ENCODE results near the gene PRR4.

PRR4 gene

GRCh38 chr12:10829994-10830393 is 19.3 kb downstream of the PRR4 start:
- no peaks in the 10 kb centered on the region for H3K36me3 Mint-ChIP-seq (ENCODE audit: low read depth)
- H3K9me3 Mint-ChIP-seq, result peaks cover 5% of the 10 kb centered on the region
- no peak overlapping the region for H3K4me3 Mint-ChIP-seq
- H3K4me1 Mint-ChIP-seq (ENCODE audit: low read depth), result no peaks in the 10 kb centered on the region
- no peak overlapping the region for H3K27ac Mint-ChIP-seq
- no peaks in the 10 kb centered on the region for H3K27me3 Mint-ChIP-seq

DNA sequence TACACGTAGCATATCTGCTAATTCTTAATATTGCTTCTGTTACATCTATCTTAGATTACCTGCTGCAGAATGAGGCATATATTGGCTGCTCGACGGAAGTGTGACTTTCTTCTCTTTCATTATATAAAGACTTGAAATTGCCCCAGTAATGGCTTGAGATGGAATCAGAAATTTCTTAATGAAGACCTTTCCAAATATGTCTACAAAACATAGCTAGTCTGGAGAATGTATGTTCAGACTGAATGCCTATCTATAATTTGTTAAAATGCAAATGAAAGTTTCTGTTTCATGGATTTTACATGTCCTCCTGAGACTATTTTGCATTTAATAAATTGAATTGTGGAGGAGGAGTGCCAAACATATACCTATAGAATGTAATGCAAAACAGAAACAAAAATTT is 23.0 kb downstream of the PRR4 start, which contains the start of gene TAS2R10:
TAS2R10 (minus strand) TSS at position 101 of the 400 bp plus-strand sequence; CDS start at position 12, 89 bp downstream.
- Mint-ChIP-seq H3K36me3 (ENCODE audit: low read depth) (no peaks in the 10 kb centered on the region), H3K4me3 (no peak within 1 kb of the TSS), H3K4me1 (ENCODE audit: low read depth) (no peaks in the 10 kb centered on the region), H3K27ac (no peak within 1 kb of the TSS), H3K9me3 (peaks cover 5% of the 10 kb centered on the region), H3K27me3 (no peaks in the 10 kb centered on the region)

DNA sequence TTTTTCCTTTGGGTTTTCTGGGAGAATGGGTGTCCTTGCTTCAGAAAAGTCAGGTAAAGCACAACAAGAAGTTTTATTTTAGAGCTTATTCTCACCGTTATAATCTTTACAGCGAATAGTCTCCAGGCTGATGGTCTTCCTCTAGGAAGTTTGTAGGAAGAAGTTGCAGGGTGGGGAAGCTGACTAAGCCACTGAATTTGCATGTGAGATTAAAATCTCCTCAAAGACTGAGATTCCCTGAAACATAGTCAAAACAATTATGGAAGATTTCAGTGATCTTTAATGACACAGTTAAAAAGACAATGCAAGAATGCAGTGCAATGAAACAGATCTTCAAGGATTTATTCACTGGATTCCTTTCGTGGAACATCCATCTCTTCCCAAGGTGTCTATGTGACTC is 24.3 kb downstream of the PRR4 start:
- Mint-ChIP-seq H3K27me3 (no peaks in the 10 kb centered on the region), H3K36me3 (ENCODE audit: low read depth) (no peaks in the 10 kb centered on the region), H3K4me1 (ENCODE audit: low read depth) (no peaks in the 10 kb centered on the region), H3K4me3 (no peak overlapping the region), H3K9me3 (no peaks in the 10 kb centered on the region), H3K27ac (no peak overlapping the region)

- peaks cover 22% of the 10 kb centered on the region for H3K27me3 Mint-ChIP-seq
- H3K4me3 Mint-ChIP-seq, result no peak overlapping the region
- H3K4me1 Mint-ChIP-seq (ENCODE audit: low read depth), result no peaks in the 10 kb centered on the region
- no peak overlapping the region for H3K27ac Mint-ChIP-seq
- H3K36me3 Mint-ChIP-seq (ENCODE audit: low read depth), result no peaks in the 10 kb centered on the region
- H3K9me3 Mint-ChIP-seq, result no peaks in the 10 kb centered on the region
These were observed 37.3 kb downstream of the PRR4 start for GRCh38 chr12:10811883-10812536.

- no peaks in the 10 kb centered on the region for H3K36me3 Mint-ChIP-seq (ENCODE audit: low read depth)
- peaks cover 31% of the 10 kb centered on the region for H3K27me3 Mint-ChIP-seq
- no peak within 1 kb of the TSS for H3K4me3 Mint-ChIP-seq
- H3K27ac Mint-ChIP-seq, result no peak within 1 kb of the TSS
- no peaks in the 10 kb centered on the region for H3K4me1 Mint-ChIP-seq (ENCODE audit: low read depth)
- no peaks in the 10 kb centered on the region for H3K9me3 Mint-ChIP-seq
These were observed 39.2 kb downstream of the PRR4 start, which contains the start of gene TAS2R9 for GRCh38 chr12:10810068-10810467. Gene TAS2R9 (minus strand): TSS chr12:10810168. CDS start chr12:10810075, 93 bp downstream.

- Mint-ChIP-seq H3K9me3 (no peaks in the 10 kb centered on the region), H3K4me1 (ENCODE audit: low read depth) (no peaks in the 10 kb centered on the region), H3K4me3 (no peak within 1 kb of the TSS), H3K27me3 (peaks cover 27% of the 10 kb centered on the region), H3K27ac (no peak within 1 kb of the TSS), H3K36me3 (ENCODE audit: low read depth) (no peaks in the 10 kb centered on the region)
These were observed 42.1 kb downstream of the PRR4 start, which contains the start of gene TAS2R8 for GRCh38 chr12:10807186-10807585. Gene TAS2R8 (minus strand): TSS chr12:10807286. CDS start chr12:10806980, 306 bp downstream.

DNA sequence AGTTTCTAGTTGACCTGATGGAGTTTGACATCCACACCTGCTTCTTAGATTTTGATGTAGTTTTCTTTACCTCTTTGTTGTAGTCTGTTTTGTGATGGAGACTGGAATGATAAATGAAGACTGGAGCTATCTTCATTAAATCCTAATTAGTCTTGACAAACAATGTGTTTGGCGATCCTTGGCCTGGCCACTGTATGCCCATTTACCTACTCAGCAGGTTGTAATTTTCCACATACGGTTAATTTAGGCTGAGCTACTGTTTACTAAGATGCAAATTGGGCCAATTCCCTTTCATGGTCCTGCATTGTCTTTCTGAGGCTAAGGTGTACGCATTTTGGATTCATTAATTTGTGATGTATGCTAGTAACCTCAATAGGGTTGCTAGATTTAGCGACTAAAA is 46.7 kb downstream of the PRR4 start, which contains the start of gene TAS2R7:
TAS2R7 (minus strand) TSS at position 41 of the 400 bp plus-strand sequence. CDS start 57 bp downstream, outside the sequence.
- no peaks in the 10 kb centered on the region for H3K36me3 Mint-ChIP-seq (ENCODE audit: low read depth)

GRCh38 chr12:10801741-10802140 is 47.5 kb downstream of the PRR4 start:
- Mint-ChIP-seq H3K27ac (no peak overlapping the region), H3K4me3 (no peak overlapping the region), H3K9me3 (no peaks in the 10 kb centered on the region), H3K36me3 (ENCODE audit: low read depth) (no peaks in the 10 kb centered on the region), H3K27me3 (peaks cover 33% of the 10 kb centered on the region), H3K4me1 (ENCODE audit: low read depth) (no peaks in the 10 kb centered on the region)

More for the DNA sequence above, 46.7 kb downstream of the PRR4 start, which contains the start of gene TAS2R7:
- Mint-ChIP-seq H3K4me3 (no peak within 1 kb of the TSS), H3K27ac (no peak within 1 kb of the TSS), H3K4me1 (ENCODE audit: low read depth) (no peaks in the 10 kb centered on the region), H3K27me3 (peaks cover 29% of the 10 kb centered on the region), H3K9me3 (no peaks in the 10 kb centered on the region)

All from stimulated activated naive CD8-positive, alpha-beta T cell treated with anti-CD3 and anti-CD28 coated beads, Interleukin-15, Interleukin-2, amounts not matched to agents 100 ng/mL and 50 ng/mL, for 24 hours (primary cell).